Measurements from ENCODE around the gene NCOR2. TPM values are rescaled to one million over a fixed set of nuclear protein-coding genes. Genes with fewer than 3 reads are reported as not detected.
A peak's percentile ranks its signal among the peaks of the same experiment; 100 is the strongest.

NCOR2 gene
- total and polyA plus RNA-seq, 10 of the 15 experiments (the other 5 are each of a cell fraction or from before 2014, with no cell fraction given): 0.43 to 179 (median 14.9) TPM

DNA sequence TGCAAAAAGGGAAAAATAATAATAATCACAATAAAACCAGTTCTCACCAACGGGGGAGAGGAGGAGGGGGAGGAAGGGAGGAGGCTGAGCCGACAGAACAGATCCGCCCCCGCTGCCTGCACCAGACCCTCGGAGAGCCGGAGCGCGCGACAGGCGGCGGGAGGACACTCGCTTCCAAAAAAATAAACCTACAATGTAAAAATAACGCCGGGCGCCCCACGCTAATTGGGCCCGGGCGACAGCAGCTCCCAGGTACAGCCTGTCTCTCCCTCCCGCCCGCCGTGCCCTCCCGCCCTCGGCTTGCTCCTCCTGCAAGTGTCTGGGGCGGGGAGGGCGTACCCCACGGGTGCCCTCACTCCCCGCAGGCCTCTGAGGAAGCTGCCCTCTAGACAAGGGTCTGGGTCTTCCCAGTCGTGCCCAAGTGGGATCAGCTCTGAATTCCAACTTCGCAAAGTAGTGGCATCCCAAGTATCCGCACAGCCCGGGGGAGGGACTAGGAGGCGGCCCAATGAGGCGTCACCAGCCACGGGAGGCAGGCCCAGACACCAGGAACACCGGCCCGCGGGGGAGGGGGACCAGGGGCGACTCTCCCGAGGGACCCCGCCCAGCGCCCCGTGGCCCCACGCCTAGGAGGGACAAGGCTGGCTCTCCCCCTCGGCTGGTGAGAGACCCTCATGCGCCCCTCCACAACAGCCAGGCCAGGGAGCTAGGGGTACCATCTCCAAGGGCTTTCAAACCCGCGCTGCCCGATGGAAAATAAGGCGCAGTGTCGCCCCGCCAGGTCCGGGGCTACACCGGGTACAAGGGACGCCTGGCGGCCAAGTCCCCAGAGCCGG, 1.0 kb downstream of the NCOR2 start (continued):
- TF ChIP-seq POLR2AphosphoS5 (IDR thresholded peaks at IDR 0.05; ENCODE audit: low read length) (peak; percentile 44; the same call in 1 of the 2 replicates), REST (IDR thresholded peaks at IDR 0.05; ENCODE audit: low read depth, low read length) (no peak), RAD51 (IDR thresholded peaks at IDR 0.05) (no peak), EZH2 (IDR thresholded peaks at IDR 0.05; ENCODE audit: borderline replicate concordance, control insufficient read depth, low read depth, low read length) (no peak), ESRRA (IDR thresholded peaks at IDR 0.05; ENCODE audit: low read length) (no peak)

DNA sequence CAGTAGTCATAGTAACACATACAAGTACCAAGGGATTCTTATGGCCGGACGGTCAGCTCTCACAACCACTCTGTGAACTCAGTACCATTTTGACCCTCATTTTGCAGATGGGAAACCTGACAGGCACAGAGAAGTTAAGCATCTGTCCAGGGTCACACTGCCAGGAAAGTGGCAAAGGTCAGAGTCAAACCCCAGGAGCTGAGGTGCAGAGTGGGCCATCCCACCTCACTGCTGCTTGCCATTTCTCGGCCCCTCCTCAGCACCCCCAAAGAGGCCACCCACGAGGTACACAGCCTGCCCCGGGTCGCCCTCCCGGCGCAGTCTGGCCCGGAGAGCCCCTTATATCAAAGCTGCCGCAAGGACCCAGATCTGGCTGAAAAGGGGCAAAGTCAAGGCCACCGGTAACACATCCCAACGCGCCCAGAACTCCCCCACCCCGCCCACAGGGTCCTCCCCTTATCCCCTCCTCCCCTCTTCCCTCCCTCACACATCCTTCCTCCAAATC, 1.7 kb downstream of the NCOR2 start:
- FAIRE-seq: no peak

More for the DNA sequence above, 1.7 kb downstream of the NCOR2 start:
- ChIA-PET SMC1A (ENCODE audit: uncharacterized antibody, unreplicated experiment) (interaction anchor here (1.7 to 7.0 kb wide), 4 partner anchors 13 to 72 kb away, joined by 5 to 48 read pairs (median 13); no protein-coding TSS in a partner anchor), RAD21 (ENCODE audit: unreplicated experiment) (interaction anchor here (0.6 to 6.0 kb wide), 8 partner anchors 14 to 209 kb away, joined by 3 to 37 read pairs (median 5); no protein-coding TSS in a partner anchor), CTCF (interaction anchor here (0.7 to 1.4 kb wide), 3 partner anchors 68 to 206 kb away, joined by 3 to 4 read pairs (median 3); no protein-coding TSS in a partner anchor), POLR2A (interaction anchor here (1.1 to 4.6 kb wide), 3 partner anchors 14 to 209 kb away, joined by 3 to 31 read pairs (median 4); no protein-coding TSS in a partner anchor)
- 1% methylated on average over 14 of the region's 14 CpGs for WGBS (ENCODE audit: insufficient coverage, insufficient replicate concordance, low lambda C conversion rate, missing lambda C conversion rate)
- intact Hi-C loops (cut with micrococcal nuclease; ENCODE audit: unreplicated experiment) (loop anchor here (2.0 to 10.0 kb wide), 4 partner anchors 21 to 349 kb away; partner anchors contain the start of gene UBC), in situ Hi-C loops (cut with MboI) (no loop called here)
- BruUV-seq (replicated peaks): TSS peak; percentile 60
- peak overlapping the region; percentile 89 for H3K4me2 ChIP-seq (ENCODE audit: control insufficient read depth, insufficient read depth)
- H3K9ac ChIP-seq (ENCODE audit: control insufficient read depth, insufficient read depth, low read length): peak overlapping the region; percentile 89; the same call in 1 of the 2 replicates
- H2AFZ ChIP-seq (ENCODE audit: control insufficient read depth, low read depth, low read length): no peak overlapping the region
- ATAC-seq (no peak), DNase-seq (ENCODE audit: low read depth, low spot score) (no peak)
- no peaks in the 10 kb centered on the region; a peak in 2 of 4 replicates for H3K36me3 ChIP-seq (ENCODE audit: control insufficient read depth in 2 of 2, insufficient read depth in 2 of 2, low read length in 1 of 2)
- H3K27ac ChIP-seq (ENCODE audit: control insufficient read depth, insufficient read depth): peak overlapping the region; percentile 91
- H3K79me2 ChIP-seq (ENCODE audit: control insufficient read depth, insufficient read depth, low read length): peaks cover 66% of the 10 kb centered on the region
- TF ChIP-seq ZBTB40 (IDR thresholded peaks at IDR 0.05; ENCODE audit: borderline replicate concordance) (no peak), NR2F1 (conservative IDR thresholded peaks at IDR 0.05) (peak; percentile 23; the same call in 1 of the 2 replicates)
- H3K27me3 ChIP-seq (replicated peaks in 1 of 2; ENCODE audit: control insufficient read depth in 2 of 2, insufficient read depth in 2 of 2, low read length in 1 of 2): no peaks in the 10 kb centered on the region
- peak overlapping the region; percentile 82 for H3K4me3 ChIP-seq
- peaks cover 37% of the 10 kb centered on the region for H3K4me1 ChIP-seq (ENCODE audit: control insufficient read depth, insufficient read depth, low read length)
- H3K9me3 ChIP-seq (replicated peaks; ENCODE audit: control insufficient read depth, insufficient read depth, low read length): no peaks in the 10 kb centered on the region
- no peaks in the 10 kb centered on the region for H4K20me1 ChIP-seq (ENCODE audit: control insufficient read depth, insufficient read depth)
